IPS-NIHi7 (cell line): Measurements from ENCODE around the gene PDZD4.

Source experiments
- DNase-seq: peaks from one replicate; pipeline ENCODE4 v3.0.0; 2012; ENCODE audit warnings: mixed read lengths; ENCODE audit errors: extremely low spot score

PDZD4 gene

DNA sequence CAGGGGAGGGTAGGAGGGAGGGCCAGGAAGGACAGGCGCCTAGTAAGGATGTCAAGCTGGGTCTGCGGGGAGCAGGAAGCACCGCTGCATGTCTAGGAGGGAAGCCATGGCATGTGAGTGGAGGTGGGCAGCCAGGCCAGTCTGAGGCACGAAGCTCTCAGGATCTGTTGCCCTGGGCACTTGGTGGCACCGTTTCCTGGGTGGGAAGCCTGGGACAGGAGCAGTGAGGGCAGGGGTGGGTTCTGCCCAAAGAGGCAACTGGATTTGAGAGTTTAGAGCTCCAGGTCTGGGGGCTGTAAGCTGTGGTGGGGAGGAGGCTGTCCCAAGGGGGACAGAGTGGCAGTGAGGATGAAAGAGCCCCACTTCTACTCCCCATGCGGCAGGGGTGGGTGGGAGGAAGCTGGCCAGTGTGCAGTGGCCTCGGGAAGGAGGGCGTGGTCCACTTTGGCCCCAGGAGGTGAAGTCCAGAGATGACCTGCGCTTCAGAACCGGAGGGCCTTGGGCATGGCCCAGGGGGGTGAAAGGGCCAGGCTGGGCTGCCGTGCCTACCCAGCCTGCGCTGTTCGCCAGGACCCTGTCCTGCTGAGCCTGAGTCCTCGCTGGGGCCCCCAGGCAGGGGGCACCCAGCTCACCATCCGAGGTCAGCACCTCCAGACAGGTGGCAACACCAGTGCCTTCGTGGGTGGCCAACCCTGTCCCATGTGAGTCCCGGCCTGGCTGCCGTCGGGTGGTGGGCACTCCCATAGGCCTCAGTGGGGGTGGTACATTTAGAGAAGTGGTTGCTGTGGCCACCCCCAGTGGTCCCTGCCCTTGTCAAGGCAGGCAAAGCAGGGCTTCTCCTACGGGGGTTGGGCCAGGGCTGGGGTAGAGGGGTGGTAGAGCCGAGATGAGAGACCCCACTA, 57.8 kb downstream of the PDZD4 start:
- no peak for DNase-seq

DNA sequence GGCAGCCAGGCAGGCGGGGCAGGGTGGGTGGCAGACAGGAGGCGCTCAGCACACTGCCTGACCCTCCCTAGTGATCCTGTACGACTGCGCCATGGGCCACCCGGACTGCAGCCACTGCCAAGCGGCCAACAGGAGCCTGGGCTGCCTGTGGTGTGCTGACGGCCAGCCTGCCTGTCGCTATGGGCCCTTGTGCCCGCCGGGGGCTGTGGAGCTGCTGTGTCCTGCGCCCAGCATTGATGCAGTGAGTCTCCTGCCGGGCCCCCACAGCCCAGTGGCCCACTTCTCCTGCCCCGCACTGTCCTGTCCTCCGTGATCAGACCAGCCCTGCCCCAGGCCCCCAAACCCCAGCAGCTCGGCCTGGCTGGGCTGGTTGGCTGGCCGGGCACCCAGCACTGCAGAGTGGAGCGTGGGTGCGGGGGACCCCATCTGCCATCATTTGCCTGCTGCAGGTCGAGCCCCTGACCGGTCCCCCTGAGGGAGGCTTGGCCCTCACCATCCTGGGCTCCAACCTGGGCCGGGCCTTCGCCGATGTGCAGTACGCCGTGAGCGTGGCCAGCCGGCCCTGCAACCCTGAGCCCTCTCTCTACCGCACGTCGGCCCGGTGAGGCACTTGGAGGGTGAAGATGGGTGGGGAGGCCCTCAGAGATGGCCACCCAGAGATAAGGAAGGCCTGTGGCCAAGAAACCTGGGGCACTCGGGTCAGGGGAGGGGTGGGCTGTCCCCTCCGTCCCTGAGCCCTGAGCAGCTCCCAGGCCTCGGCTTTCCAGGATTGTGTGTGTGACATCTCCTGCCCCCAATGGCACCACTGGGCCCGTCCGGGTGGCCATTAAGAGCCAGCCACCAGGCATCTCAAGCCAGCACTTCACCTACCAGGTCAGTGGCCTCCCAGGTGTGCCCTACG, 58.7 kb downstream of the PDZD4 start:
- DNase-seq: no peak

DNA sequence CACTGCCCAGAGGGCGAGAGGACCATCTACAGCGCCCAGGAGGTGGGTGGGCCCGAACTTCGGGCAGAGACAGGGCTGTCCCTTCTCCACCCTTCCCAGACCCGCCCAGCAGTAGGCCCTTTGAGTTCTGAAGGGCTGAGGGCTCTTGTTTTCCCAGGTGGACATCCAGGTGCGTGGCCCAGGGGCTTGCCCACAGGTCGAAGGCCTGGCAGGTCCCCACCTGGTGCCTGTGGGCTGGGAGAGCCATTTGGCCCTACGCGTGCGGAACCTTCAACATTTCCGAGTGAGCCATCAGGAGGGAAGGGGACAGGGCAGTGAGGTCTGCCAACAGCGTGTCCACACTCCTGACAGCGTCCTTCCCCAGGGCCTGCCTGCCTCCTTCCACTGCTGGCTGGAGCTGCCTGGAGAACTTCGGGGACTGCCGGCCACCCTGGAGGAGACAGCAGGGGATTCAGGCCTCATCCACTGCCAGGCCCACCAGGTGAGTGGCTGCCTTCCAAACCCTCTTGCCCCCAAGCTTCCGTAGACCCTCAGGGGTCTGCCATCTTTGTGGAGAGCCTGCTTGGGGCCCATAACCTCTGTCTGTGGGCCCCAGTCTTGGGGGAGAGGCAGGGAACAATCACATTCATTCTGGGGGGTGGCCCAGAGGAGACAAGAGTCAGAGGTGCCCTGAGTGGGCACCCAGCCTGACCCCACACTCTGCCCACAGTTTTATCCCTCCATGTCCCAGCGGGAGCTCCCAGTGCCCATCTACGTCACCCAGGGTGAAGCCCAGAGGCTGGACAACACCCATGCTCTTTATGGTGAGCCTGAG, 59.5 kb downstream of the PDZD4 start:
- no peak for DNase-seq

DNA sequence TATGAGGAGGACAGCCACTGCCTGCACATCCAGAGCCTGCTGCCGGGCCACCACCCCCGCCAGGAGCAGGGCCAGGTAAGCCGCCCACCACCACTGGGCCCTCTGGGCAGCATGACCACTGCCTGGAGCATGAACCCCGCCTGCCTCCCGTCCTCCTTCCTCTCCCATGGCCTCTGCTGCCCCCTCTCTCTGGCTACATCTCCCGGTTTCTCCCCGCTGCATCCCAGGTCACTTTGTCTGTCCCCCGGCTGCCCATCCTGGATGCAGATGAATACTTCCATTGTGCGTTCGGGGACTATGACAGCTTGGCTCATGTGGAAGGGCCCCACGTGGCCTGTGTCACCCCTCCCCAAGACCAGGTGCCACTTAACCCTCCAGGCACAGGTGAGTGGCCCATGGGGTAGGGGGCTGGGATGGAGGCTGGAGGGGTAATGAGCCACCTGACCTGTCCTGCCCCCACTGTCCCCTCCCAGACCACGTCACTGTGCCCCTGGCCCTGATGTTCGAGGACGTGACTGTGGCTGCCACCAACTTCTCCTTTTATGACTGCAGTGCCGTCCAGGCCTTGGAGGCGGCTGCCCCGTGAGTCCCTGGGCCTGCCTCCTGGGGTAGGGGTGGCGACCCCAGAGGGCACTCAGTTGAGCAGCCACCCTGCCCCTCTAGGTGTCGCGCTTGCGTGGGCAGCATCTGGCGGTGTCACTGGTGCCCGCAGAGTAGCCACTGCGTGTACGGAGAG, 60.3 kb downstream of the PDZD4 start:
- no peak for DNase-seq

DNA sequence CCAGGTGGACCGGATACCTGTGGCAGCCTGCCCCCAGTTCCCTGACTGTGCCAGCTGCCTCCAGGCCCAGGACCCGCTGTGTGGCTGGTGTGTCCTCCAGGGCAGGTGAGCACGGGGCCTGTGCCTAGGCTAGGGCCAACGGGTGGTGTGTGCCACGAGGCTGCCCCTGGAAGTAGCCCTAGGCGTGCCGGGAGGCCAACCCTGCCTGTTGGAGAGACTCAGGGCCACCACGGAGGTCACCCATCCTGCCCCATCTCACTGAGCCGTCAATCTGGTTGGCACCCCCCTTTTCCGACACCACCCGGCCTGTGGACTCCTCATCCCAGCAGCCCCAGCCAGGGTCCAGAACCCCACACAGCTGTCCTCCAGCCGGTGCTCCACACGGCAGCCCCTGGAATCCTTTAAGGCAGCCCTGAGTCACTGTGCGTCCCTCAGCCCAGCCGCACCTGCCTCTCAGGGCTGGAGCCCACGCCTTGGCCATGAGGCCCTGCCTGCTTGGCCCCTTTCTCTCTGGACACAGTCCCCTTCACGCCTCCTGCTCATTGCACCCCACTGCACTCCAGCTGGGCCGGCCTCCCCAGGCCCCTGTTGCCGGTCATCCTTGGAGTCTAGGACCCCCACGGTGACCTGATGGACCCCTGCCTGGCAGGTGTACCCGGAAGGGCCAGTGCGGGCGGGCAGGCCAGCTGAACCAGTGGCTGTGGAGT, 61.0 kb downstream of the PDZD4 start:
- DNase-seq: no peak

DNA sequence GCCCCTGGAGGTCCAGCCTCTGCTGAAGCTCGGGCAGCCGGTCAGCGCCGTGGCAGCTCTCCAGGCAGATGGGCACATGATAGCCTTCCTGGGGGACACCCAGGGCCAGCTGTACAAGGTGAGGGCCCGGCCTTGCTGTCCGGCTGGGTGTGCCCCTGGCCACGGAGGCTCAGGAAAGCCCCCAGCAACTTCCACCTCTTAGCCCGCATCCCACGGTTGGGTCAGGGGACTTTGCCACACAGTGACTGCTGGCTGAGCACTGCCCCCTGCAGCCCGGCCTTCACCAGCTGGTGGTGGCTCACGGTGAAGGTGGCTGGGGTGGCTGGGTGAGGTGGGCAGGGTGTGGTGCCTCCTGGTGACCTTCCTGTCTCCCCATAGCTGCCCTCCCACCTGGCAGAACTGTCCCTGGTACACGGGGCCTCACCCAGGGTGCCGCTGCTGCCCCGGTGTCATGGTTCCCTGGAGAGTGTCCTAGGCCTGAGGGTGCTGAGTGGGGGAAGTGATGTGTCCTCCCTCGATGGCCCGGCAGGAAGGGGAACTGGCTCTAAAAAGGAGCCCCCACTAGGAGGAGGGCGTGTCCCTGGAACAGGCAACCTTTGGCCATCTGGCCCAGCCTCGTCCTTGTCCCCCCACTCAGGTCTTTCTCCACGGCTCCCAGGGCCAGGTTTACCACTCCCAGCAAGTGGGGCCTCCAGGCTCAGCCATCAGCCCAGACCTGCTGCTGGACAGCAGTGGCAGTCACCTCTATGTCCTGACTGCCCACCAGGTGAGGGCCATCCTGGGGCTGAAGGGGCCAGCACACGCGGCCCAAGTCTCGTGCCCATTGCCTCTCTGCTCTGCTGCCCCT, 61.8 kb downstream of the PDZD4 start:
- no peak for DNase-seq

DNA sequence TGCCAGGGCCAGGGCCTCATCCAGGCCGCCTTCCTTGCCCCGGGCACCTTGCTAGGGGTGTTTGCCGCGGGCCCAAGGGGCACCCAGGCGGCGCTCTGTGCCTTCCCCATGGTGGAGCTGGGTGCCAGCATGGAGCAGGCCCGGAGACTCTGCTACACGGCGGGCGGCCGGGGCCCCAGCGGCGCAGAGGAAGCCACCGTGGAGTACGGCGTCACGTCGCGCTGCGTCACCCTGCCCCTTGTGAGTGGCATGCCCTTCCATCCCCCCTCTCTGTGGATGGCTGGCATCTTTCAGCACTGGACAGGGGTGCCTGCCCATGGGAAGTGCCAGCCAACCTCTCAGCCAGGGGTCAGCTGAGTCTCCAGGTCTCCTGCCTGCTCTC, 62.7 kb downstream of the PDZD4 start:
- no peak for DNase-seq

DNA sequence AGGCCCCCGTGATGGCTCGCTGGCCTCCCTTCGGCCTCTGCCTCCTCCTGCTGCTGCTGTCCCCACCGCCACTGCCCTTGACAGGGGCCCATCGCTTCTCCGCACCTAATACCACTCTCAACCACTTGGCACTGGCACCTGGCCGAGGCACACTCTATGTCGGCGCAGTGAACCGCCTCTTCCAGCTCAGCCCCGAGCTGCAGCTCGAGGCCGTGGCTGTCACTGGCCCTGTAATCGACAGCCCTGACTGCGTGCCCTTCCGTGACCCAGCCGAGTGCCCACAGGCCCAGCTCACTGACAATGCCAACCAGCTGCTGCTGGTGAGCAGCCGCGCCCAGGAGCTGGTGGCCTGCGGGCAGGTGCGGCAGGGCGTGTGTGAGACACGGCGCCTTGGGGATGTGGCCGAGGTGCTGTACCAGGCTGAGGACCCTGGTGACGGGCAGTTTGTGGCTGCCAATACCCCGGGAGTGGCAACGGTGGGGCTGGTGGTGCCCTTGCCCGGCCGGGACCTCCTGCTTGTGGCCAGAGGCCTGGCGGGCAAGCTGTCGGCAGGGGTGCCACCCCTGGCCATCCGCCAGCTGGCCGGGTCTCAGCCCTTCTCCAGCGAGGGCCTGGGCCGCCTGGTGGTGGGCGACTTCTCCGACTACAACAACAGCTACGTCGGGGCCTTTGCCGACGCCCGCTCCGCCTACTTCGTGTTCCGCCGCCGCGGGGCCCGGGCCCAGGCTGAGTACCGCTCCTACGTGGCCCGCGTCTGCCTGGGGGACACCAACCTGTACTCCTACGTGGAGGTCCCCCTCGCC, 63.3 kb downstream of the PDZD4 start:
- DNase-seq: no peak

DNA sequence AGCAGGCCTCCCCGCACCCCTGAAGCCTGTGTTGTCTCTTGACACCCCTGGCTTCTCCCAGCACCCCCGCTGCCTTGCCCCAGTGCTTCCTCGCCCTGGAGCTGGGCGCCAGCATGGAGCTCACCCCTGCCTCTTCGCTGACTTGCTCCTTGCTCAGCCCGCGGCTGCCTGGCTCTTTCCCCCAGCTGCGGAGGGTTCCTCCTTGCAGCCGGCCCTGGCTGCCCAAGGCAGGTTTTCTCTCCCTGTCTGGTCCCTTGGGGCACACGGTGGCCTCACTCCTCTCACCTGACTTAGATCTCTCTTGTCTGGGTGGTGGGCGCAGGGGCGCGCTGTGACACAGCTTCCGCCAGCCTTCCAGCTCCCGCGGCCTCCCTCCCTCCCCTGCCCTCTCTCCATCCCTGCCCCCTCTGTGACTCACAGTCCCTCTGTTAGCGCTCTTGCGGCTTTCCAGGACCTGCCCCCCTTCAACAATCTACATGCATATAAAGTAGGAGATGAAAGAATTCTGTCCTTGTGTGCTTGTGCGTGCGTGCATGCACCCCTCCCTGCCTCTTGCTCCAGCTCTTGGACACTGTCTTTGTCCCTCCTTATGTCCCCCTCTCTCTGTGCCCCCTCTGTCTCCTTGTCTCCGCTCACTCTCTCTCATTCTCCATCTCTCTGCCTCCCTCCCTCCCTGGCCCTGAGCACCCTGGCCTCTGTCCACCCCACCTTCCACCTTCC, 64.1 kb downstream of the PDZD4 start:
- DNase-seq: no peak

DNA sequence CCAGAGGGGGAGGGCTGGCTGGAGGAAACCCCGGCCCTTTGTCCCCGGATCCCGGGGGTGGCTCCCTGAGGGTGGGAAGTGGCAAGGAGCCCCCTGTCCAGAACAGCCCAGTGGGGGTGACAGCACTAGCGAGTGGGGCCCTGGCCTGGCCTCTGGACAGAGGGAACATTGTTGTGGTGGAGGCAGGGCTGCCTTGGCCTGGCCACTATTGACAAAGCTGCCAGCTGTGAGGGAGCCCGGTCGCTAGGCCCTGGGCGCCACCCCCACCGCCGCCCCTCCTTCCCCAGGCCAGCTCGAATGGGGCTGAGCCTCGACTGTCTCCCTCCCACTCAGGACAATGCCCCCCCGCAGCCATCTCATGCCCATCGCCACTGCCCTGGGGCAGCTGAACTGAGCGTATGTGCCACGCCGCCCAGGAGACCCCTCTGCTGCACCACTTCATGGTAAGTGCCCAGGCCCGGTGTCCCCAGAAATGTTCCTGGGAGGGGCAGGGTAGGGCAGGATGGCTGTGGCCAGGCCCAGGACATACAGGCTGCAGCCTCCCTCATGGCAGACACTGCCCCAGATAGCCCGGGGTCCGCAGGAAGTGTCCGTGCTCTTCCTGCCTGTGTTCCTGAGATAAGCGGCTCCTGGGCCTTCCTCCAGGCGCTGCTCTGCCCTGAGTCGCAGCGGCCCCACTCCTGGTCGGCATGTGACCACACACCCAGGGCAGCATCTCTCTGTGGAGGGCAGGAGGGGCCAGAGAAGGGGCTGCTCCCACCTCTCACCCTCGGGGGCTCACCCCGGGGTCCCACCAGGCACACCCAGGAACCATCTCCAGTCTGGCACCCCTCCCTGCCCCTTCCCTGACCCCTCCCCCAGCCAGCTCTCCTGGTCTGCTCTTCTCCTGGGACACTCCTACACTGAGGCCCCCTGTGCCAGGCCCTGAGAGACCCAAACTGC, 64.9 kb downstream of the PDZD4 start:
- DNase-seq: no peak

DNA sequence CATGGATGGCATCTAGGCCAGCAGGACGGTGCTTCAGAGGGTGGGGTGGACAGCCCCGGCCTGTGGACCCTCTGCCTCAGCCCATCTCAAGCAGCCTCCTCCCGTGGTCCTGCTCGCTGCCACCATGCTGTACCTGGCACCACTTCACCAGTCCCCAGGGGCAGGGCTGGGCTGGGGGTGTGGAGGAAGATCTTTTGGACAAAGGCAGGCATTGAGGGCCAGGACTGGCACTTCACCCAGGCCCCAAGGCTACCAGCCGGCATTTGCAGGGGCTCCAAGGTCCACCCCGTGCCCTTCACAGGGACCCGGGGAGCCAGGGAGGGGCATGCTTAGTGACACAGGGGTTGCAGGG, 65.6 kb downstream of the PDZD4 start:
- no peak for DNase-seq

DNA sequence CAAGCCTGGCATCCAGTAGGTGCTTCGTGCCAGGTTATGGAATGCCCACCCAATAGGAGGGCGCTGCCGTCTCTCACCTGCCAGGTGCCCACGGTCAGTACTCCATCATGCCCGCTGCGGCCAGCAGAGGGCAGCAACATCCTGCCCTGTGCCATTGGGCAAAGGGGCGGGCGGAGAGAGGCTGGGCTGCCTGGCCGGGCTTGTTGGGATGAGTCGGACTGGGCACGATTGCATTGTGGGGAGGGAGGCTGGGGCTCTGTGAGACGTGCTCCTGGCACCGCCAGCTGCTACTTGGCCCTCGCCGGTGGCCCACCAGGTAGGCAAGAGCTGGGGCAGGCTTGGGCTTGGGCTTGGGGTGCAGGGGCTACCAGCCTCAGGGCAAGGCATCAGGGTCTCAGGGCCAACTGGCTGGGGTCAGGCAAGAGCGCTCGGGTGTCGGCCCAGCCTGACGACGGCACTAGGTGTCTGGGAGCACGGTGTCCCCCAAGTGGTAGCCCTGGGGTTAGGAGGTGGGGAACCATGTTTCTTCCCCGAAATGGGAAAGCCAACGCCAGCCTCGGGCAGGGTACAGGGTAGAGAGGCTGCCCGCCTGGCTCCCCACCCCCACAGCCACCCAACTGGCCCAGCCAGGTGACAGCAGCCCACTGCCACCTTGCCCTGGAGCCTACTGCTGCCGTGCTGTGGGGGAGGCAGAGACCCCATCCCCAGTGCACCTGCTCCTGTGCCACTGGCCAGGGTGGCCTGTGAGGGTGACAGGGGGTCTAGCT, 66.2 kb downstream of the PDZD4 start, which contains the start of gene PLXNB3:
Gene PLXNB3 (plus strand): TSS at position 261 of the 767 bp plus-strand sequence. CDS start 1,287 bp downstream, outside the sequence.
- peak; percentile 80 for DNase-seq

DNA sequence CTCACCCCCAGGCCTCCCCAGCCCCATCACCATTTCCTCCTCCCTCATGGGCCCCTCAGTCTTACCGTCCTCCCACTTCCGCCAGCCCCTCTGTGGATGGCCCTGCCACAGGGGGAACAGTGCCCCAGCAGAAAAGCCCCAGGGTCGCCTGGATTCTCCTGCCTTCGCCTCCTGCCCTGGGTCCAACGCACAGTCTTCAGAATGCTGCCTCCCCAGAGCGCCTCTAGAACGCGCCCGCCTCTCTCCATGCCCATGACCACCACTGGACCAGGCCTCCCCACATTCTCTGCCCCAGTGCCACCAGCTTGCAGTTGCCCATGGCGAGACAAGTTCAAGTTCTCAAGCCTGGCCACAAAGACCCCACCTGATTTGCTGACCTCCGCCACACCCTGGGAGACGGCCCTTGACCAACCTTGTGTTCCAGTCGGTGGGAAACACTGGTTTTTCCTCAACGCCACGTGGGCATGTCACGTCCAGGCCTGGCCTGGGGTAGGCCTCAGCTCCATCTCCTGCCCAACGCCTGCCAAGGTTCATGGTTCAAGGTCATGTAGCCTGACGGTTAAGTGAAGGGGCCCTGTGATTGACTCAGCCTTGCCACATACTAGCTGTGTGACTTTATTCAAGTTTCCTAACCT, 66.9 kb downstream of the PDZD4 start:
- DNase-seq: no peak

DNA sequence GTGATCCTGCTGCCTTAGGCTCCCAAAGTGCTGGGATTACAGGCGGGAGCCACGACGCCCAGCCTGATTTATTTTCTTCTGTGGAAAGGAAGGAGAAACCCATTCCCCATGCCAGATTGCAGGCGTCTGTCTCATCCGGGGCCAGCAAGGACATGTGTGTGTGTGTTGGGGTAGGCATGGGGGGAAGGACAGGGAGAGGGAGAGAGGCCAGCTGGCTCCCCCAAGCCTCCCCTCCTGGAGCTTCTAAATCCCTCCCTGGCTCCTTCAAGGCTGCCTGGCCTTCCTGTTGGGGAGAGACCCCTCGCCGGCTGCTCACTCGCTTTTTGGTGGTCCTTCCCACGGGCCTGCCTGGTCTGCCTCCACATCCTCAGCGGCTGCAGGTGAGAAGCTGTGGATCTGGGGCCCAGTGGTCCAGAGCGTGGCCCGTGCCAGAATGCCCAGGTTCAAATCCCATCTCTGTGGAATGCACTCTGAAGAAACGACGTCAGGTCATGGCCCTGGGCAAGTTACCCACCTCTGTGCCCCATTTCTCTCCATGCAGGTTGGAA, 67.6 kb downstream of the PDZD4 start:
- no peak for DNase-seq

DNA sequence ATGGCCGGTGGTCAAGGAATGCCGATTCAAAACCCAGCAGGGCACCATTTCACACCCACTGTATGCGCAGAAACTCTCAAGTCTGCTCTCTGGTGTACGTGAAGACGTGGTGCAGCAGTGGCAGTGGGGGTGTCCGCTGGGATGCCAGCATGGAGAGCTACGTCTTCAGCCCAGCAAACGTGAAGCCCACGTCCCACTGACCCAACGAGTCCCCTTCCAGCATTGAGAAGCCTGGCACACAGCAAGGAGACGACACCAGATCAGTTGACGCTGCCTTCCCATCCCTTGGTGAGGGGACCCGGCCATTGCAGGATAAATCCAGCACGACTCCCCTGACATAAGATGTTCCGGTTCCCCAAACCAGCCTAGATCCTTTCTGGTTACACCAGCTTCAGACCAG, 68.5 kb downstream of the PDZD4 start:
- DNase-seq: no peak
